Adipocyte (in vitro differentiated cells): ENCODE measurements around the gene KANSL1.

Experiments
- DNase-seq: peaks from one replicate; pipeline ENCODE4 v3.0.0-alpha.2; 2015; ENCODE audit warnings: low read depth
- H3K27me3 ChIP-seq: replicated peaks from 2 replicates; pipeline ENCODE4 v1.7.0; 2013; ENCODE audit warnings: mild to moderate bottlenecking, low read length, moderate library complexity; ENCODE audit not compliant: control insufficient read depth, insufficient read depth
- H3K36me3 ChIP-seq: 2 replicates; pipeline ENCODE4 v1.7.0; 2013; ENCODE audit warnings: low read length, mild to moderate bottlenecking, moderate library complexity; ENCODE audit not compliant: control insufficient read depth, insufficient read depth, severe bottlenecking
- H3K4me1 ChIP-seq: 2 replicates; pipeline ENCODE4 v1.7.0; 2013; ENCODE audit warnings: mild to moderate bottlenecking, low read length, moderate library complexity; ENCODE audit not compliant: control insufficient read depth, insufficient read depth
- H3K4me3 ChIP-seq: 2 replicates; pipeline ENCODE4 v1.7.0; 2013; ENCODE audit warnings: mild to moderate bottlenecking, low read length, moderate library complexity
- H3K9ac ChIP-seq: 2 replicates; pipeline ENCODE4 v1.7.0; 2013; ENCODE audit warnings: mild to moderate bottlenecking, low read length, moderate library complexity
- H3K9me3 ChIP-seq: 2 replicates; pipeline ENCODE4 v1.7.0; 2013; ENCODE audit warnings: mild to moderate bottlenecking, low read length, moderate library complexity; ENCODE audit not compliant: control insufficient read depth

Gene KANSL1

GRCh38 chr17:46166692-46167249 lies 26.5 kb downstream of the KANSL1 start:
- H3K9me3 ChIP-seq, result no peaks in the 10 kb centered on the region
- H3K9ac ChIP-seq, result peak overlapping the region; percentile 23
- H3K4me3 ChIP-seq, result no peak overlapping the region
- H3K4me1 ChIP-seq, result peaks cover 38% of the 10 kb centered on the region
- H3K27me3 ChIP-seq, result no peaks in the 10 kb centered on the region
- no peak for DNase-seq
- peaks cover 33% of the 10 kb centered on the region for H3K36me3 ChIP-seq

GRCh38 chr17:46163929-46164594 lies 29.2 kb downstream of the KANSL1 start:
- no peak for DNase-seq
- Histone ChIP-seq H3K4me3 (no peak overlapping the region), H3K9me3 (no peaks in the 10 kb centered on the region), H3K4me1 (peaks cover 52% of the 10 kb centered on the region), H3K9ac (no peak overlapping the region), H3K36me3 (peaks cover 7% of the 10 kb centered on the region), H3K27me3 (no peaks in the 10 kb centered on the region)

GRCh38 chr17:46163316-46163715 lies 29.9 kb downstream of the KANSL1 start:
- Histone ChIP-seq H3K4me1 (peaks cover 58% of the 10 kb centered on the region), H3K4me3 (no peak overlapping the region), H3K9ac (no peak overlapping the region), H3K27me3 (no peaks in the 10 kb centered on the region), H3K9me3 (no peaks in the 10 kb centered on the region), H3K36me3 (peaks cover under 1% of the 10 kb centered on the region)
- no peak for DNase-seq

GRCh38 chr17:46162866-46163265 lies 30.4 kb downstream of the KANSL1 start:
- Histone ChIP-seq H3K4me3 (no peak overlapping the region), H3K36me3 (no peaks in the 10 kb centered on the region), H3K27me3 (no peaks in the 10 kb centered on the region), H3K9ac (no peak overlapping the region), H3K9me3 (no peaks in the 10 kb centered on the region), H3K4me1 (peaks cover 58% of the 10 kb centered on the region)
- no peak for DNase-seq

- H3K9ac ChIP-seq, result no peak overlapping the region
- H3K27me3 ChIP-seq, result no peaks in the 10 kb centered on the region
- DNase-seq, result no peak
- no peaks in the 10 kb centered on the region for H3K36me3 ChIP-seq
- no peak overlapping the region for H3K4me3 ChIP-seq
- peaks cover 66% of the 10 kb centered on the region for H3K4me1 ChIP-seq
- no peaks in the 10 kb centered on the region for H3K9me3 ChIP-seq
These were observed 33.1 kb downstream of the KANSL1 start for GRCh38 chr17:46160169-46160568.

GRCh38 chr17:46159686-46160085 lies 33.5 kb downstream of the KANSL1 start:
- peak; percentile 66 for DNase-seq
- Histone ChIP-seq H3K36me3 (no peaks in the 10 kb centered on the region), H3K9ac (no peak overlapping the region), H3K4me3 (no peak overlapping the region), H3K9me3 (no peaks in the 10 kb centered on the region), H3K4me1 (peaks cover 67% of the 10 kb centered on the region), H3K27me3 (no peaks in the 10 kb centered on the region)

- Histone ChIP-seq H3K4me1 (peaks cover 70% of the 10 kb centered on the region), H3K9me3 (no peaks in the 10 kb centered on the region), H3K9ac (peak overlapping the region; percentile 40), H3K4me3 (peak overlapping the region; percentile 53), H3K36me3 (no peaks in the 10 kb centered on the region), H3K27me3 (no peaks in the 10 kb centered on the region)
- no peak for DNase-seq
These were observed 34.6 kb downstream of the KANSL1 start for GRCh38 chr17:46158323-46159296.

- peak overlapping the region; percentile 40 for H3K9ac ChIP-seq
- no peaks in the 10 kb centered on the region for H3K27me3 ChIP-seq
- peak overlapping the region; percentile 53 for H3K4me3 ChIP-seq
- no peaks in the 10 kb centered on the region for H3K9me3 ChIP-seq
- peaks cover 80% of the 10 kb centered on the region for H3K4me1 ChIP-seq
- H3K36me3 ChIP-seq, result no peaks in the 10 kb centered on the region
- peak; percentile 96 for DNase-seq
These were observed 35.7 kb downstream of the KANSL1 start for GRCh38 chr17:46157443-46158062.

- Histone ChIP-seq H3K36me3 (no peaks in the 10 kb centered on the region), H3K4me3 (peak overlapping the region; percentile 40), H3K27me3 (no peaks in the 10 kb centered on the region), H3K9ac (no peak overlapping the region), H3K9me3 (no peaks in the 10 kb centered on the region), H3K4me1 (peaks cover 73% of the 10 kb centered on the region)
- peak; percentile 66 for DNase-seq
These were observed 38.9 kb downstream of the KANSL1 start for GRCh38 chr17:46154151-46154816.

- no peak overlapping the region for H3K4me3 ChIP-seq
- no peak overlapping the region for H3K9ac ChIP-seq
- no peaks in the 10 kb centered on the region for H3K36me3 ChIP-seq
- no peaks in the 10 kb centered on the region for H3K27me3 ChIP-seq
- H3K4me1 ChIP-seq, result peaks cover 55% of the 10 kb centered on the region
- H3K9me3 ChIP-seq, result no peaks in the 10 kb centered on the region
- no peak for DNase-seq
These were observed 40.8 kb downstream of the KANSL1 start for GRCh38 chr17:46152423-46152822.
